Stimulated activated naive CD8-positive, alpha-beta T cell treated with anti-CD3 and anti-CD28 coated beads, Interleukin-15, Interleukin-2, amounts not matched to agents 100 ng/mL and 50 ng/mL, for 24 hours (primary cell): Measurements from ENCODE around the gene EFNA3.

Experiments used
- H3K27ac Mint-ChIP-seq: one replicate; pipeline ENCODE4 v1.8.0; 2021; ENCODE audit warnings: mild to moderate bottlenecking, mixed read lengths
- H3K27me3 Mint-ChIP-seq: one replicate; pipeline ENCODE4 v1.8.0; 2021; ENCODE audit warnings: mixed read lengths
- H3K36me3 Mint-ChIP-seq: one replicate; pipeline ENCODE4 v1.8.0; 2021; ENCODE audit warnings: low read depth, mixed read lengths
- H3K4me1 Mint-ChIP-seq: one replicate; pipeline ENCODE4 v1.8.0; 2021; ENCODE audit warnings: low read depth, mixed read lengths
- H3K4me3 Mint-ChIP-seq: one replicate; pipeline ENCODE4 v1.8.0; 2021; ENCODE audit warnings: mild to moderate bottlenecking, mixed read lengths
- H3K9me3 Mint-ChIP-seq: one replicate; pipeline ENCODE4 v1.8.0; 2021; ENCODE audit warnings: mixed read lengths

The EFNA3 gene

GRCh38 chr1:155082301-155083051 lies 3.8 kb downstream of the EFNA3 start:
- H3K27me3 Mint-ChIP-seq = peaks cover 47% of the 10 kb centered on the region
- peaks cover 53% of the 10 kb centered on the region for H3K4me1 Mint-ChIP-seq
- peak overlapping the region; percentile 22 for H3K4me3 Mint-ChIP-seq
- H3K9me3 Mint-ChIP-seq = no peaks in the 10 kb centered on the region
- no peak overlapping the region for H3K27ac Mint-ChIP-seq
- H3K36me3 Mint-ChIP-seq = no peaks in the 10 kb centered on the region

- Mint-ChIP-seq H3K27me3 (peaks cover 43% of the 10 kb centered on the region), H3K36me3 (no peaks in the 10 kb centered on the region), H3K4me3 (no peak overlapping the region), H3K9me3 (no peaks in the 10 kb centered on the region), H3K27ac (no peak overlapping the region), H3K4me1 (peaks cover 53% of the 10 kb centered on the region)
Observed at GRCh38 chr1:155083052-155083541, 4.5 kb downstream of the EFNA3 start.

- H3K27me3 Mint-ChIP-seq = peaks cover 43% of the 10 kb centered on the region
- peaks cover 50% of the 10 kb centered on the region for H3K4me1 Mint-ChIP-seq
- peak overlapping the region; percentile 94 for H3K4me3 Mint-ChIP-seq
- H3K9me3 Mint-ChIP-seq = no peaks in the 10 kb centered on the region
- H3K36me3 Mint-ChIP-seq = no peaks in the 10 kb centered on the region
- peak overlapping the region; percentile 40 for H3K27ac Mint-ChIP-seq
Observed at GRCh38 chr1:155083865-155084721, 5.5 kb downstream of the EFNA3 start.

GRCh38 chr1:155084722-155085503 lies 6.3 kb downstream of the EFNA3 start:
- no peaks in the 10 kb centered on the region for H3K9me3 Mint-ChIP-seq
- peak overlapping the region; percentile 96 for H3K27ac Mint-ChIP-seq
- no peaks in the 10 kb centered on the region for H3K36me3 Mint-ChIP-seq
- peaks cover 35% of the 10 kb centered on the region for H3K27me3 Mint-ChIP-seq
- peak overlapping the region; percentile 94 for H3K4me3 Mint-ChIP-seq
- H3K4me1 Mint-ChIP-seq = peaks cover 42% of the 10 kb centered on the region

GRCh38 chr1:155085504-155086127 lies 7.0 kb downstream of the EFNA3 start:
- Mint-ChIP-seq H3K27me3 (peaks cover 33% of the 10 kb centered on the region), H3K4me3 (peak overlapping the region; percentile 94), H3K36me3 (no peaks in the 10 kb centered on the region), H3K27ac (peak overlapping the region; percentile 96), H3K4me1 (peaks cover 40% of the 10 kb centered on the region), H3K9me3 (no peaks in the 10 kb centered on the region)

GRCh38 chr1:155086128-155086741 lies 7.6 kb downstream of the EFNA3 start:
- Mint-ChIP-seq H3K4me3 (peak overlapping the region; percentile 61), H3K27ac (peak overlapping the region; percentile 49), H3K4me1 (peaks cover 37% of the 10 kb centered on the region), H3K9me3 (no peaks in the 10 kb centered on the region), H3K36me3 (no peaks in the 10 kb centered on the region), H3K27me3 (peaks cover 30% of the 10 kb centered on the region)

GRCh38 chr1:155086856-155087535 lies 8.4 kb downstream of the EFNA3 start:
- no peak overlapping the region for H3K27ac Mint-ChIP-seq
- H3K27me3 Mint-ChIP-seq = peaks cover 24% of the 10 kb centered on the region
- no peak overlapping the region for H3K4me3 Mint-ChIP-seq
- no peaks in the 10 kb centered on the region for H3K9me3 Mint-ChIP-seq
- H3K4me1 Mint-ChIP-seq = peaks cover 31% of the 10 kb centered on the region
- no peaks in the 10 kb centered on the region for H3K36me3 Mint-ChIP-seq

- Mint-ChIP-seq H3K27ac (no peak overlapping the region), H3K36me3 (no peaks in the 10 kb centered on the region), H3K4me1 (no peaks in the 10 kb centered on the region), H3K27me3 (peaks cover 8% of the 10 kb centered on the region), H3K4me3 (no peak overlapping the region), H3K9me3 (no peaks in the 10 kb centered on the region)
Observed at GRCh38 chr1:155091071-155092051, 12.7 kb downstream of the EFNA3 start.

- H3K9me3 Mint-ChIP-seq = no peaks in the 10 kb centered on the region
- no peak overlapping the region for H3K27ac Mint-ChIP-seq
- H3K36me3 Mint-ChIP-seq = no peaks in the 10 kb centered on the region
- no peaks in the 10 kb centered on the region for H3K4me1 Mint-ChIP-seq
- peaks cover 8% of the 10 kb centered on the region for H3K27me3 Mint-ChIP-seq
- H3K4me3 Mint-ChIP-seq = no peak overlapping the region
Observed at GRCh38 chr1:155092131-155092530, 13.5 kb downstream of the EFNA3 start.

GRCh38 chr1:155092641-155093040 lies 14.0 kb downstream of the EFNA3 start:
- Mint-ChIP-seq H3K27me3 (peaks cover 8% of the 10 kb centered on the region), H3K27ac (no peak overlapping the region), H3K4me1 (no peaks in the 10 kb centered on the region), H3K9me3 (no peaks in the 10 kb centered on the region), H3K36me3 (no peaks in the 10 kb centered on the region), H3K4me3 (no peak overlapping the region)

- Mint-ChIP-seq H3K4me1 (no peaks in the 10 kb centered on the region), H3K4me3 (no peak overlapping the region), H3K9me3 (no peaks in the 10 kb centered on the region), H3K27me3 (peaks cover 8% of the 10 kb centered on the region), H3K27ac (no peak overlapping the region), H3K36me3 (no peaks in the 10 kb centered on the region)
Observed at GRCh38 chr1:155093911-155094621, 15.4 kb downstream of the EFNA3 start.

- H3K9me3 Mint-ChIP-seq = no peaks in the 10 kb centered on the region
- no peaks in the 10 kb centered on the region for H3K4me1 Mint-ChIP-seq
- H3K4me3 Mint-ChIP-seq = no peak overlapping the region
- no peaks in the 10 kb centered on the region for H3K36me3 Mint-ChIP-seq
- peaks cover 8% of the 10 kb centered on the region for H3K27me3 Mint-ChIP-seq
- no peak overlapping the region for H3K27ac Mint-ChIP-seq
Observed at GRCh38 chr1:155094622-155094948, 15.9 kb downstream of the EFNA3 start.
